Measurements from ENCODE around the gene SUSD3.

DNA sequence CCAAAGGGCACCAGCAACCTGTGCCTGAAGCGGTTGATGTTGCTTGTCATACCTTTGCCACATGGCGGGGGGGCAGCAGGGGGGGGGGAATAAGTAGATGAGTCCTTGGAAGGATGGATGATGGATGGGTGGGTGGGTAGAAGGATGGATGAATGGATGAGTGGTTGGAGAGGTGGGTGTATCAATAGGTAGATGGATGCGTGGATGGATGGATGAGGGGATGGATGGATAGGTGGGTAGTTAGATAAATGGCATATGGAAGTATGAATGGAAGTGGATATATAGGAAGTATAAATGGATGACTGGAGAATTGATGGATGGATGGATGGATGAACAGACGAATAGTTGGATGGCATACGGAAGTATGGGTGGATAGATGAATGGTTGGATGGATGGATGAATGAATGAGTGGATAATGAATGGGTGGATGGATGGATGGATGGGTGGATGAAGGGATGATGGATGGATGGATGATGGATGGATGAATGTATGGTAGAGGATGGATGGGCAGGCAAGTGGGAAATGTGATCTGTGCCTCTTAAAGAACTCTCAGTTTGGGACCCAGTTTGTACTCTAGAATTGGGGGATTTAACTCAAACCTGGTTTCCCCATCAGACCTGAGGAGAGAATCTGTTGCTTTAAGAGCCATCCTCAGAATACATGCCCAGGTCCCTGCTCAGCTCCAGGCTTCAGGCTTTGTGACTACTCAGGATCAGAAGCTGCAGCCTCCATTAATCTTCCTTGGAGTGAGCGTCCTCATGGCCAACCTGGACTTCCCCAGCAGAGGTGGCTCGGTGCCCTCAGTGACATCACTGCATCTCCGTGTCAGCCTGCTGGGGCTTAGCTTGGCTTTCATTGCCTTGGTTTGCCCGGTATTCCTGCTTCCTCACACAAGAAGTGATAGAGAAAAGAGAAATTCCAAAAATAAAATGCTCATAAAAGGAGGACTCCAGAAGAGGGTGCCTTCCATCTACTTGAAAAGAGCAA lies 27.6 kb upstream of the SUSD3 start:
- TF ChIP-seq POLR2A (IDR thresholded peaks at IDR 0.05; ENCODE audit: extremely low read depth, insufficient read length) (no peak), MYC (IDR thresholded peaks at IDR 0.05; ENCODE audit: low read depth, low read length) (no peak)
- TF ChIP-seq, protein P1, sequence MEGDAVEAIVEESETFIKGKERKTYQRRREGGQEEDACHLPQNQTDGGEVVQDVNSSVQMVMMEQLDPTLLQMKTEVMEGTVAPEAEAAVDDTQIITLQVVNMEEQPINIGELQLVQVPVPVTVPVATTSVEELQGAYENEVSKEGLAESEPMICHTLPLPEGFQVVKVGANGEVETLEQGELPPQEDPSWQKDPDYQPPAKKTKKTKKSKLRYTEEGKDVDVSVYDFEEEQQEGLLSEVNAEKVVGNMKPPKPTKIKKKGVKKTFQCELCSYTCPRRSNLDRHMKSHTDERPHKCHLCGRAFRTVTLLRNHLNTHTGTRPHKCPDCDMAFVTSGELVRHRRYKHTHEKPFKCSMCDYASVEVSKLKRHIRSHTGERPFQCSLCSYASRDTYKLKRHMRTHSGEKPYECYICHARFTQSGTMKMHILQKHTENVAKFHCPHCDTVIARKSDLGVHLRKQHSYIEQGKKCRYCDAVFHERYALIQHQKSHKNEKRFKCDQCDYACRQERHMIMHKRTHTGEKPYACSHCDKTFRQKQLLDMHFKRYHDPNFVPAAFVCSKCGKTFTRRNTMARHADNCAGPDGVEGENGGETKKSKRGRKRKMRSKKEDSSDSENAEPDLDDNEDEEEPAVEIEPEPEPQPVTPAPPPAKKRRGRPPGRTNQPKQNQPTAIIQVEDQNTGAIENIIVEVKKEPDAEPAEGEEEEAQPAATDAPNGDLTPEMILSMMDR (IDR thresholded peaks at IDR 0.05; ENCODE audit: low read depth, low read length) = no peak
- TF ChIP-seq, protein P2, sequence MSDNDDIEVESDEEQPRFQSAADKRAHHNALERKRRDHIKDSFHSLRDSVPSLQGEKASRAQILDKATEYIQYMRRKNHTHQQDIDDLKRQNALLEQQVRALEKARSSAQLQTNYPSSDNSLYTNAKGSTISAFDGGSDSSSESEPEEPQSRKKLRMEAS (IDR thresholded peaks at IDR 0.05; ENCODE audit: low read depth, low read length) = no peak

Data from NB4 (cell line).